ENCODE results near the gene ENTPD1.
"Not testable (repeated sequence)": the region's sequence is repeated elsewhere in the genome, so short reads cannot be mapped to it uniquely, and the experiment has no call there.

ENTPD1 gene

DNA sequence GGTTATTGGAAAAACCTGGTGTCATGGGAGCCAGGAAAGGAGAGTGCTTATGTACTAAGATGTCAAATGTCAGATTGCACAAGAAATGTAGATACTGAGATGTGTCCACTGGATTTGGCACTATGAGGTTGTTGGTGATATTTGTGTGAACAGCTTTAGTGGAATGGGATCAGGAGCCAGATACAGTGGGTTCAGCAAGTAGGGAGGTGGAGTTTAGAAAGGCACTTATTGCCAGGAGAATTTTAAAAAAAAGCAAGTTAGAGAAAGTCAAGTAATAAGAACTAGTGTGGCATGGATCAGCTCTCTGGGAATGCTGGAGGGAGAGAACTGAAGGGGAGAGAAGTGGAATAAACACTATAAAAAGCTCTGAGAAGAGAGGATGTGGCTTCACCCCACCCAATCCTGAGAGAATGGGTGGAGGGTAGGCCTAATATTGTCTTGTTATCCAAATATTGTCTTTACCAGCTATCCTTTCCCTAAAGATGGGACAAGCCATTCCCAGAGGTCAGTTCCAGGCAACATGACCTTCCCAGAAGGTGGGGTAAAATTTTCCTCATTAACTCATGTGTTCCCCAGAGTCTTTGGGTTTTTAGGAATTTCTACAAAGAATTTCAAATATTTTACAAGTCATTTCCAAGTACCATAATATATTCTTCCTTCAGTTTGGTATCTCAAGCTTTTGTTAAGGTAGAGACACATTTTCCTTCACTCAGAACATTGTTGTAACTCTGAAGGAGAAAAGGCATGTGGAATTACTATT is 42.3 kb downstream of the ENTPD1 start:
- DNase-seq = no peak

DNA sequence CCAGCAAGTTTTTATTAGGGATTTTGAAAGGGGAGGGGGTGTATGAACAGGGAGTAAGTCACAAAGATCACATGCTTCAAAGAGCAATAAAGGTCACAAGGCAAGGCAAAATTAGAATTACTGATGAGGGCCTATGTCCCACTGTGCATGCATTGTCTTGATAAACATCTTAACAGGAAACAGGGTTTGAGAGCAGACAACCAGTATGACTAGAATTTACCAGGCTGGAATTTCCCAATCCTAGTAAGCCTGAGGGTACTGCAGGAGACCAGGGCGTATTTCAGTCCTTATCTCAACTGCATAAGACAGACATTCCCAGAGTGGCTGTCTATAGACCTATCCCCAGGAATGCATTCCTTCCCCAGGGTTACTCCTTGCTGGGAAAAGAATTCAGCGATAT is 44.3 kb downstream of the ENTPD1 start:
- DNase-seq = not testable (repeated sequence)

DNA sequence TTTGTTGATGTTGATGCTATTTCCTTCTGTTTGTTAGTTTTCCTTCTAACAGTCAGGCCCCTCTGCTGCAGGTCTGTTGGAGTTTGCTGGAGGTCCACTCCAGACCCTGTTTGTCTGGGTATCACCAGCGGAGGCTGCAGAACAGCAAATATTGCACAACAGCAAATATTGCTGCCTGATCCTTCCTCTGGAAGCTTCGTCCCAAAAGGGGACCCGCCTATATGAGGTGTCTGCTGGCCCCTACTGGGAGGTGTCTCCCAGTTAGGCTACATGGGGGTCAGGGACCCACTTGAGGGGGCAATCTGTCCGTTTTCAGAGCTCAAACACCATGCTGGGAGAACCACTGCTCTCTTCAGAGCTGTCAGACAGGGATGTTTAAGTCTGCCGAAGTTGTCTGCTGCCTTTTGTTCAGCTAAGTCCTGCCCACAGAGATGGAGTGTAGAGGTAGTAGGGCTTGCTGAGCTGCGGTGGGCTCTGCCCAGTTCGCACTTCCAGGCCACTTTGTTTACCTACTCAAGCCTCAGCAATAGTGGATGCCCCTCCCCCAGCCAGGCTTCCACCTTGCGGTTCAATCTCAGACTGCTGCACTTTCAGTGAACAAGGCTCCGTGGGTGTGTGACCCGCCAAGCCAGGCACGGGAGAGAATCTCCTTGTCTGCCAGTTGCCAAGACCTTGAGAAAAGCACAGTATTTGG is 50.9 kb downstream of the ENTPD1 start:
- not testable (repeated sequence) for DNase-seq

DNA sequence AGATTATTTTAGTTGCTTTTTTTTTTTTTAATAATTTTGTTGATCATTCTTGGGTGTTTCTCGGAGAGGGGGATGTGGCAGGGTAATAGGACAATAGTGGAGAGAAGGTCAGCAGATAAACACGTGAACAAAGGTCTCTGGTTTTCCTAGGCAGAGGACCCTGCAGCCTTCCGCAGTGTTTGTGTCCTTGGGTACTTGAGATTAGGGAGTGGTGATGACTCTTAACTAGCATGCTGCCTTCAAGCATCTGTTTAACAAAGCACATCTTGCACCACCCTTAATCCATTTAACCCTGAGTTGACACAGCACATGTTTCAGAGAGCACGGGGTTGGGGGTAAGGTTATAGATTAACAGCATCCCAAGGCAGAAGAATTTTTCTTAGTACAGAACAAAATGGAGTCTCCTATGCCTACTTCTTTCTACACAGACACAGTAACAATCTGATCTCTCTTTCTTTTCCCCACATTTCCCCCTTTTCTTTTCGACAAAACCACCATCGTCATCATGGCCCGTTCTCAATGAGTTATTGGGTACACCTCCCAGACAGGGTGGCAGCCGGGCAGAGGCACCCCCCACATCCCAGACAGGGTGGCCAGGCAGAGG is 52.8 kb downstream of the ENTPD1 start:
- DNase-seq = not testable (repeated sequence)

DNA sequence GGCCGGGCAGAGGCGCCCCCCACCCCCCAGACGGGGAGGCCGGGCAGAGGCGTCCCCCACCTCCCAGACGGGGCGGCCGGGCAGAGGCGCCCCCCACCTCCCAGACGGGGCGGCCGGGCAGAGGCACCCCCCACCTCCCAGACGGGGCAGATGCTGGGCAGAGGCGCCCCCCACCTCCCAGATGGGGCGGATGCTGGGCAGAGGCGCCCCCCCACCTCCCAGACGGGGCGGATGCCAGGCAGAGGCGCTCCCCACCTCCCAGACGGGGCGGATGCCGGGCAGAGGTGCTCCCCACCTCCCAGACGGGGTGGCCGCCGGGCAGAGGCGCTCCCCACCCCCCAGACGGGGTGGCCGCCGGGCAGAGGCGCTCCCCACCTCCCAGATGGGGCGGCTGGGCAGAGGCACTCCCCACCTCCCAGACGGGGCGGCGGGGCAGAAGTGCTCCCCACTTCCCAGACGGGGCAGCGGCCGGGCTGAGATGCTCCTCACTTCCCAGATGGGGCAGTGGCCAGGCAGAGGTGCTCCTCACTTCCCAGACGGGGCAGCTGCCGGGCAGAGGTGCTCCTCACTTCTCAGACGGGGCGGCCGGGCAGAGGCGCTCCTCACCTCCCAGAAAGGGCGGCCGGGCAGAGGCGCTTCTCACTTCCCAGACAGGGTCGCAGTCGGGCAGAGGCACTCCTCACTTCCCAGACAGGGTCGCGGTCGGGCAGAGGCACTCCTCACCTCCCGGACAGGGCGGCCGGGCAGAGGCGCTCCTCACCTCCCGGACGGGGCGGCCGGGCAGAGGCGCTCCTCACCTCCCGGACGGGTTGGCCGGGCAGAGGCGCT is 53.6 kb downstream of the ENTPD1 start:
- DNase-seq = no peak

DNA sequence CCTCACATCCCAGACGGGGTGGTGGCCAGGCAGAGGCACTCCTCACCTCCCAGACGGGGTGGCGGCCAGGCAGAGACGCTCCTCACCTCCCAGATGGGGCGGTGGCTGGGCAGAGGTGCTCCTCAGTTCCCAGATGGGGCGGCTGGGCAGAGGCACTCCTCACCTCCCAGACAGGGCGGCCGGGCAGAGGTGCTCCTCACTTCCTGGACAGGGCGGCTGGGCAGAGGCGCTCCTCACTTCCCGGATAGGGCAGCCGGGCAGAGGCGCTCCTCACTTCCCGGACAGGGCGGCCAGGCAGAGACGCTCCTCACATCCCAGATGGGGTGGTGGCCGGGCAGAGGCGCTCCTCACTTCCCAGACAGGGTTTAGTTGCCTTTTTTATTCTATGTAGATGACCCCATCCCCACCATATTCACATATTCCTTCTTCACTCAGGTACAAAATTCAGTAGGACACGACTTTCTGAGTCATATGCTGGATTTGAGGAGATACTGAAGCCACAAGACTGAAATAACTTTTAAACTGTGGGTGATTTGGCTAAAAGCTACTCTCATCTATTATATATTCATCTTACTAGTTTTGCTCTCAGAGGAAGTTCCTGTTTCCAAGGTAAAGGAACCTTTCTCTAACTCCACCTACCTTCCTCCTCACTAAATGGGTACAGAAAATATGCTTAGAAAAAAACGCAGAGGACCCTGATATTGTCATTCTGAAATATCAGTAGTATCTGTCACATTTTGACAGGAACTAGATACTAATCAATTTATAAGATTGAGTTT is 54.4 kb downstream of the ENTPD1 start:
- DNase-seq = no peak

DNA sequence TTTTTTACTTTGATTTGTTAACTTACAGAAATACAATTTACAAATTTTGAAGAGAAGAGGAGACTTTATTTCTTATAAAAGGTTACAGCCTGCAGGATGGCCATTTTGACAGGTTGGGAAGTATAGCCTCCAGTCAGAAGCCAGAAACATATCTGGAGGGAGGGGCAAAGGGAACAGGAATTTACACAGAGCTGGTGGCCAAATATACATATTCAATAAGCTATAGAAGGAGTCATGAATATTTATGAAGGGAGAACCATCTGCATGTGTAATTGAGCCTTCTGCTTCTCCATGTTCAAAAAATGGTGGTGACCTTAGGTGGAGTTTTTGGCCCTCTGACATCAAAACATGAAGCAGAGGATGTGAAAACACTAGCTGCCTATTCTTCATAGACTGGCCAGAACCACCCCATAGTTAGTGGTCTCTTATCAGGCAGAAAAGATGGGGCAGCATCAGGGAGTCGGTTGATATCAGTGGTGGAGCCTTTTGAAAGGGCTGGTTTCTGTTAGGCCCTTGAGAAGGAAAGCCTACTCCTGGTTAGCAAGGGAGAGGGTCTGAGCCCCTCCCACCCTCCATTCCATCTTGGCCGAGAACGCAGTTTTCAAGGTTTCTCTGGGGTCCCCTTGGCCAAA is 57.2 kb downstream of the ENTPD1 start:
- DNase-seq = no peak

DNA sequence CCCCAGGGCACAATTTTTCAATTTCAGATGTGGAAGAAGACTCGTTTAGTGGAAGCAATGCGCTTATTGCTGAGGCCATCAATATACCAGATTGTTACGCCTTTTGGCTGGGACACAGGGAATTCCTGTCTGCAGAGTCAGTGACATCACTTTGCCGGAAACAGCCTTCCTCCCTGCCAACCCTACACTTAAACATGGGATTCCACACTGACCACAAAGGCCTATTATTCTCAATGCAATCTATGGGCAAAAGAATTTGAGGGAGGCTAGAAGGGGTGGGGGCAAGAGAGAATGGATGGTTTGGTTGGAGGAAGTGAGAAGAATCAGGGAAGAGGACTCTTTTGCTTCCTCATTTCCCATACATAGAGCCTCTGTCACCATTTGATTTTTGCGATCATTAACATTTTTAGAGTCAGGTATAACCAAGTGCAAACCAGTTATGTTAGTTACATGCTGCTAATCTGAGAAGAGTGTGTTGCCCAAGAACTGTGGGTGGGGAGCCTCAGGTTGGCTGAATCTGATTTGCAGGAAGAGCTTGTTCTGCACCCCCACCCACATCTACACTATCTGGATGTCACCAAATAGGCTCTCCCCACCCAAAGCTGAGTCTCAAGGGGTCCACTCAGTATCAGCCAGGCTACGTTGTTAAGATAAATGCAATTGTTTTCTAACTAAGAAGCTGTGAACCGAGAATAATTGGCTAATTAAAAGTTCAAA is 58.2 kb downstream of the ENTPD1 start:
- DNase-seq = no peak

DNA sequence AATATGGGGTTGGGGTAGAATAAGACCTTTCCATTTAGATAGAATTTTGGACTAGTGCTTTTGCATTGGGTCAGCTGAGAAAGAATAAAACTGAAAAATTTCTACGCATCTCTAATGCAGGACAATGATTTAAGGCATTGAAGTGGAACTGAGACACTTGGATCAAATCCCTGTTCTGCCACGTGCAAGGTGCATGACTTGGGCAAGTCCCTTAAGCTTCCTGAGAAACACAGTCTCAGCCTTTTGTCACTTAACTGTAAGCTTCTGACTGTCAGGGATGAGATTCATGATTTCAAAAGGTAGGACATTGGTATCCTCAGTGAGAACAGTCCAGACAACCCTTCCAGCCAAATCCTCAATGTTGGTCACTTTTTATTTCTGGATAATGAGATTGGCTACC is 59.2 kb downstream of the ENTPD1 start:
- DNase-seq = no peak

DNA sequence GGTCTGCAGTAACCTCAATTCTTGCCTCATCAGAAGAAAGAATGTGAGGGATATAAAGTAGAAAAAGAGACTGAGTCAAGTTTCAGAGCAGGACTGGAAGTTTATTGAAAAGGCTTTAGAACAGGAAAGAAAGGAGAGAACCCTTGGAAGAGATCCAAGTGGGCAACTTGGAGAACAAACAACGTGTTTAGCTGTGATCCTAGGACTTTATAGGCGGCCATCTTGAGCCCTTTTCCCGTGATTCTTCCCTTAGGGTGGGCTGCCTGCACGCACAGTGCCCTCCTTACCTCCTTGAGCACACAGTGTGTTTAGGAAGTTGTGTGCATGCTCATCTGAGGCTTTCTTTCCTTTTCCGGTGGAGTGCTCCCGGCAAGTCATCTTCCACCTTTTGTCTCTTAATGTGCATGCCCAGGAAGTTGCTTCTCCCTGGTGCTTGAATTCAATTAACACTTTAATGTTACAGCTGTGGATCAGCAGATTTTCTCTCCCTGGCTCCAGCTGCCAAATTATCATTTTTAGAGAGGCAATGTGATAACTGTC is 59.8 kb downstream of the ENTPD1 start:
- DNase-seq = no peak

DNA sequence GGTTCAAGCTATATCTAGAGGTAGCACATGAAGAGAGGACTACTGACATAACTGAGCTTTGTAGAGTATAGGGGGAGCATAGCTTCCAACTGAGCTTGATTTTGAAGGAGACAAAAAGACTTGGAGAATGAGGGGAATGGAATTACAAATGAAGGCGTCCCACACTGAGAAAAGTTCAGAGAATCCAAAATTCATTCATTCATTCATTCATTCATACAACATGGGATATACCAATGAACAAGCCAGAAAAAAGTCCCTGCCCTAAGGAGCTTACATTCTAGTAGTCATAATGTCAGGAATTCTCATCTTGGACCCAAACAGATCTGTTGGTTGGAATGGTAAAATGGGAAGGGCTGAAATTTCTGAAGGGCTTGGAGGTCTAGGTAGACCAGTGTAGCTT is 62.0 kb downstream of the ENTPD1 start:
- no peak for DNase-seq

DNA sequence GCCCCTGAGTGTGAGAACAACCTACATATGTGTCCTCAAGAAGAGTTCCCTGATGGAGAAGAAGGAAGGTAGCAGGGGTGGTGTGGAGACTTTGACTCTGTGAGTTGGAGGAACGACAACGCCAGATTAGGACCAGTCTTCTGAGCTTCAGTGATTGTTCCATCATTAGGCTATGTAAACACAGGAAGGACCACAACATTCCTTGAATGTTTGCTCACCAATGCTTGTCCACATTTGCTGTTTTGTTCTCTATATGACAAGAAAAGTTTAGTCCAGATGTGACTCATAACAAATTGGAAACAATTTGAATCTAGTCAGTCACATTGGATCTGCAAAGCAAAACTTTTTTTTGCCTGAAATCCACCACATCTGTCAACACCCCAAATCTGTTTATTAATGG is 62.7 kb downstream of the ENTPD1 start:
- no peak for DNase-seq

DNA sequence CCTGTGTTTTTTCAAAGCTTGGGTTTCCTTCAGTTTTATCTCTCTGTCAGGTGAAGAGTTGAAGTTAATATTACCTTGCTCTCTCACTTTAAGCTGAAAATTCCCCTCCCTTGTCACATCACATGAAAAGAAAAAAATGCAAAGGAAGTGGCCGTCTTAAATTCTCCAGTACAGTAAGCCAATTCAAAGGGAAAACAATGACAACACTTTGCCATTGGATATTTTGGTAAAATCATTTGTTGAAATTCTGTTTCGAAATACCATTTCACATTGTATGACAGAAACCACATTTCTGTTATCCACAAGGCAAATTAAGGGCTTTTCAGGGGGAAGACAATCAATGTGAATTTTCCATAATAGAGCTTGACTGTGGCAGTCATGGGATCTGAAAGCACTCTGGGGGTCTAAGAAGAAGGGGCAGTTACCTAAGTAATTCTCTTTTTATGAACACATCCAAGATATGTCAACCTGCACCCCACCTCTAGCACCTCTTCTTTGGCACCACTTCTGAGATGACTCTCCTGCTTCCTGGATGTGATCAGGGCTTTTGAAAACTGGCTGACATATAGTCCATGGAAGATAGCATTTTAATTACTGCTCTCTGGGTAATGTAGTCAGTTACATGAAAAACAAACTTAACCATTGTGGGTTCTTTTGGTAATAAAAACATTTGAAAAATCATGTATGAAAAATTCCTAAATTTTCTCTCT is 63.8 kb downstream of the ENTPD1 start:
- DNase-seq = no peak

DNA sequence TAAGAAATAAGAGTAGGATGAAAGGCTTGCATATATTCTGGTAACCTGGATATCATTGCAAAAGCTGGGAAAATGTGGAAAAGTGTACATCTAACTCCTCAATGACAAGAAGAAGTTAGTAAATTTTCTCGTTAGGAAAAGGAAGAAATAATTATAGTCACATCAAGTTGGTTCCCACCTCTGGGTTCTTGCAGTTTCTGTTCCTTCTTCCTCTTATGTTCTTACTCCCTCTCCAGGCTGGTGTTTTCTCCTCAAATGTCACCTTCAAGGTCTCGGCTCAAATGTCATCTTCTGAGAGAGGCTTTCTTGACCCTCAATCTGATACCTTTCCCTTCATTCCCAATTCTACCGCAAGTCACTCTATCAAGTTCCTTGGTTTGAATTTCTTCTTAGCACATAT is 64.4 kb downstream of the ENTPD1 start:
- DNase-seq = no peak

DNA sequence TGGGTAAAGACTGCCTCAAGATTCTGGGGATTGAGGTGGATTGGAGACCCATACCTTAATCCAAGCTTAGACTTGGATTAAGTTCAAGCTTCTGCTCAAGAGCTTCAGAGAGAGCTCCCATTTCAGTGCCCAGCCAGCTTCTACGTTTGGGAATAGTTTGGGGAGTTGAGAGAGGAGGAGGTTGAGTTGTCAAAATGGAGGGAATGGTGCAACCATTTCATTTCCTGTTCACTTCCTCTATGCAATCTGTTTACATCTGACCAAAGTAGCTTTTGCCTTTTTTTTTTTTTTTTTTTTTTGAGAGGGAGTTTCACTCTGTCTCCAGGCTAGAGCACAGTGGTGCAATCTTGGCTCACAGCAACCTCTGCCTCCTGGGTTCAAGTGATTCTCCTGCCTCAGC is 65.8 kb downstream of the ENTPD1 start:
- DNase-seq = no peak

DNA sequence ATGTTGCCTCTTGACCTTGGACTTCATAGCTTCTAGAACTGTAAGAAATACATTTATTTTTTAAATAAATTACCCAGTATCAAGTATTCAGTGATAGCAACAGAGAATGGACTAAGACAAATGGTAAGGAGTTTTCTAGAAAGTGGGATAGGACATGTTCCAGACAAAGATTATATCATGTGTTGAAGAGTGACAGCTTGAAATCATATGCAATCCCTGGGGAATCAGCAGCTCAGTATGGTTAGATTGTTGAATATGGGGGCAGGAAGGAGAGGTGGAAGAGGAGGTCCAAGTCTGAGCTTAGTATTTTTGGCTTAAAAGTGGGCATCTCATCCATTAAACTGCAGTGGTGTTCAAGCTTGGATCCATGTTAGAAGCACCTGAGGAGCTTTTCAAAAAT is 74.1 kb downstream of the ENTPD1 start:
- no peak for DNase-seq

DNA sequence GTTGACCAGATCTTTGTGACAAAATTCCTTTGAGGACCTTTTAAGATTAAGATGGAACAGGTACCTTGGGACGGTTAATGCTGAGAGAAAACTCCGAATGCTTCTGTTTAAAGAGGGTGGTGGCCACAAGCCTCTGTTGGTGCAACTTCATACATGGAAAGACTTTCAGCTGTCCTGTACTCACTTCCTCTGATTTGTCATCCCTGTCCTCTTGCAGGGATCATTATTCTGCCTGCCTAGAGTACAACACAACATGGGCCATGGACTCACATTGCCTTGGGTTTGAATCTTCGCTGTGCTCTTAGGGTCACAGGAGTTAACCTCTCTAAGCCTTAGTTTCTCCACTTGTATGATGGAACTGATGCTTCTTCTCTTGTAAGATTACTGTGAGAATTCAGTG is 75.1 kb downstream of the ENTPD1 start:
- no peak for DNase-seq

DNA sequence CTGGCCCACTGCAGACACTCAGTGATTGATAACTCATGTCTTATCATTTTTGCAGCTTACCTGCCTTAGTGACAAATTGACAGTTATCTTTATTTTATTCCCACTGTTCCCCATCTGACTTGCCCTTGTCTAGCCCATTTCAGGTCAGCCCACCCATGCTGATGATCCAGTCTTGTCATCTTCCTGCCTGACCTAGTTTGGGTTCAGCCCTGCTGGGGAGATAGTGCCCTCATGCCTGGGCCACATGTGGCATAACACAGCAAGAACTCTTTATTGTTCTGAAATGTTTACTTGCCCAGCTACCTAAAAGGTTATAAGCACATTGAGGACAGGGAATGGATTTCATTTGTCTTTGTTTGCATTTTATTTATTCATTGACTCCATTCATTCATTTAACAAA is 75.6 kb downstream of the ENTPD1 start:
- no peak for DNase-seq

DNA sequence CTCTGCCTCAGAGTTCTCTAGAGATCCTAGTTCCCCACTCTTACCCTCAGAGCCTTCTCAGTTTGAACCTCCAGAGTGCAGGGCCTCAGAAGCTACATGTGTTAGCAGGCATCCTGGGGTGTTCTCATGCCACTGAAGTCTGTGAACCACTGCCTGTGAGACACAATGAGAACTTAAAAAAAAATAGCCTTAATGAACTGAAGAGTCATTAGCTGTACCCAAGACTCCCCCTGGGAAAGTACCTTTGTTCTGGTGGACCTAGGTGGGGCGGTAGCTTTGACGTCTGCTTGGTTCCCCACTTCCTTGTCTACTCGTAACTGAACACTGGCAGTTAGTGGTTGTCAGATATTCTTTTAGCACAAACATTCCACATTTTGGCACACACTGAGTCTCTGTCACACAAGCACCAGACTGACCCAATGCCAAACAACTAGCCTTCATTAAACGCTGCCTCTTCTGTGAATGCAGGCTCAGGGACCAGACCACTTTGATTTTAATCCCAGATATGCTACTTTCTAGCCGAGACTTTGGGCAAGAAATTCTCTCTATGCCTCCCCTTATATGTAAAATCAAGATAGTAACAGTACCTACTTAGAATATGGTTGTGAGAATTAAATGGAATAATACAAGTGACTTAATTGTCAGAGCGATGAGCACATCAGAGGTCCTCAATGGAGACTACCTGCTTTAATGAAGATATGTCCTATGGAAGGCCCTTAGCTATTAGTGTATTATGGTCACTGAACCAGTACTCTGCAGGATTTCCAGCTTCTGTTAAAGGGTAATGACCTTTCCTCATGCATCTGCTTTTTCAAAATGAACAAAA is 76.5 kb downstream of the ENTPD1 start:
- DNase-seq = peak in 1 of 2 donors; percentile 20

Measured in stimulated activated CD4-positive, alpha-beta T cell treated with anti-CD3 and anti-CD28 coated beads, Interleukin-2, amount 100 ng/mL, for 24 hours (primary cell).